H1 (cell line): ENCODE results near the gene ADGRB2. TPM values are rescaled to one million over a fixed set of nuclear protein-coding genes. Genes with fewer than 3 reads are reported as not detected.
A peak's percentile ranks its signal among the peaks of the same experiment; 100 is the strongest.

Experiments used
- CTCF ChIA-PET: fragments of 300-600 bp; sonication (Branson Sonifier 250); formaldehyde crosslinking; loops from one replicate; lab custom pipeline; 2021; ENCODE audit not compliant: partially characterized antibody; lab: Charles Lee
- POLR2A ChIA-PET: fragments of 300-600 bp; sonication (Branson Sonifier 250); formaldehyde crosslinking; loops from one replicate; lab custom pipeline; 2021; ENCODE audit warnings: inconsistent platforms; ENCODE audit not compliant: partially characterized antibody; lab: Charles Lee
- DNase-seq, 2 experiments: peaks; one replicate each; pipeline versions ENCODE4 v3.0.0 to v3.0.0-alpha.2; 2010 to 2022; ENCODE audit warnings: low spot score in 2 of 2, low read depth in 1 of 2, mixed read lengths in 1 of 2
- FAIRE-seq: peaks from 2 replicates; lab custom pipeline; 2011; peaks lifted over from hg19 to GRCh38; lab: Jason Lieb, UNC
- H2AFZ ChIP-seq: 2 replicates; pipeline ENCODE4 v1.8.1; 2012; ENCODE audit warnings: low read length, inconsistent platforms
- H2AK5ac ChIP-seq: 2 replicates; pipeline ENCODE4 v1.6.1; 2013; ENCODE audit warnings: low read depth, low read length
- H2BK120ac ChIP-seq: replicated peaks from 2 replicates; pipeline ENCODE3; 2013; ENCODE audit warnings: low read depth, low read length, inconsistent platforms
- H2BK12ac ChIP-seq: 2 replicates; pipeline ENCODE4 v1.6.1; 2013; ENCODE audit warnings: low read depth, low read length
- H2BK15ac ChIP-seq: 2 replicates; pipeline ENCODE4 v1.6.1; 2013; ENCODE audit warnings: low read length
- H2BK20ac ChIP-seq: 2 replicates; pipeline ENCODE4 v1.6.1; 2013; ENCODE audit warnings: low read length
- H2BK5ac ChIP-seq: 2 replicates; pipeline ENCODE4 v1.6.1; 2013; ENCODE audit warnings: low read depth, low read length
- H3K14ac ChIP-seq: 2 replicates; pipeline ENCODE4 v1.6.1; 2013; ENCODE audit warnings: inconsistent platforms; ENCODE audit not compliant: insufficient read length
- H3K18ac ChIP-seq: 2 replicates; pipeline ENCODE4 v1.6.1; 2013; ENCODE audit warnings: low read length; ENCODE audit errors: extremely low read depth
- H3K23ac ChIP-seq: 2 replicates; pipeline ENCODE4 v1.6.1; 2013; ENCODE audit warnings: inconsistent platforms; ENCODE audit not compliant: insufficient read length
- H3K23me2 ChIP-seq: 2 replicates; pipeline ENCODE4 v1.6.1; 2013; ENCODE audit warnings: low read depth, low read length
- H3K27ac ChIP-seq: 2 replicates; pipeline ENCODE4 v1.6.1; 2011; ENCODE audit warnings: low read depth, low read length, inconsistent platforms
- H3K27me3 ChIP-seq, 4 experiments: replicated peaks in 1 of 4; 1 replicate in 1 of 4; 2 replicates in 3 of 4; pipeline versions ENCODE4 v1.6.1 to v1.8.1; 2011 to 2013; ENCODE audit warnings: low read length in 3 of 4, mild to moderate bottlenecking in 3 of 4, inconsistent platforms in 2 of 4, mixed read lengths in 2 of 4, moderate library complexity in 1 of 4; ENCODE audit not compliant: control insufficient read depth in 3 of 4, insufficient read depth in 3 of 4; ENCODE audit errors: extremely low read depth in 1 of 4
- H3K36me3 ChIP-seq, 4 experiments: 2 replicates each; pipeline versions ENCODE4 v1.6.1 to v1.8.1; 2011 to 2013; ENCODE audit warnings: mild to moderate bottlenecking in 4 of 4, low read length in 3 of 4, moderate library complexity in 2 of 4, control low read depth in 1 of 4, inconsistent platforms in 1 of 4; ENCODE audit not compliant: insufficient read depth in 4 of 4, control insufficient read depth in 2 of 4
- H3K4ac ChIP-seq: replicated peaks from 2 replicates; pipeline ENCODE3; 2013; ENCODE audit warnings: low read length, low read depth, mixed read lengths, inconsistent platforms; ENCODE audit not compliant: insufficient read length
- H3K4me1 ChIP-seq, 4 experiments: replicated peaks in 1 of 4; 1 replicate in 1 of 4; 2 replicates in 3 of 4; pipeline versions ENCODE4 v1.6.1 to v1.8.1; 2011 to 2013; ENCODE audit warnings: low read length in 3 of 4, inconsistent platforms in 2 of 4, mixed read lengths in 1 of 4; ENCODE audit not compliant: insufficient read depth in 4 of 4, control insufficient read depth in 3 of 4
- H3K4me2 ChIP-seq, 2 experiments: 2 replicates each; pipeline versions ENCODE4 v1.6.1 to v1.8.1; 2011 to 2013; ENCODE audit warnings: low read depth in 2 of 2, low read length in 2 of 2, control low read depth in 1 of 2, inconsistent platforms in 1 of 2, mild to moderate bottlenecking in 1 of 2; ENCODE audit not compliant: insufficient read depth in 1 of 2
- H3K4me3 ChIP-seq, 4 experiments: fragments of 200-600, 300-600 bp in 1 of 4; sonication (generic), shearing (Covaris generic), sonication (Bioruptor Twin) in 1 of 4; 2 replicates each; pipeline versions ENCODE4 v1.5.1 to v1.8.1; 2011 to 2016; ENCODE audit warnings: low read length in 4 of 4, low read depth in 3 of 4, control low read depth in 2 of 4, inconsistent platforms in 2 of 4, mild to moderate bottlenecking in 2 of 4, mixed read lengths in 1 of 4, moderate library complexity in 1 of 4; ENCODE audit not compliant: insufficient read depth in 2 of 4; ENCODE audit errors: extremely low read depth in 1 of 4
- H3K56ac ChIP-seq: replicated peaks from 2 replicates; pipeline ENCODE3; 2013; ENCODE audit warnings: low read depth, mild to moderate bottlenecking, mixed read lengths, low read length, inconsistent platforms; ENCODE audit not compliant: insufficient read length
- H3K79me1 ChIP-seq: 2 replicates; pipeline ENCODE4 v1.6.1; 2013; ENCODE audit warnings: low read depth, low read length, control low read depth
- H3K79me2 ChIP-seq, 2 experiments: 2 replicates each; pipeline versions ENCODE4 v1.6.1 to v1.8.1; 2012 to 2013; ENCODE audit warnings: low read length in 2 of 2, mild to moderate bottlenecking in 2 of 2, inconsistent platforms in 1 of 2; ENCODE audit not compliant: insufficient read depth in 2 of 2, control insufficient read depth in 1 of 2
- H3K9ac ChIP-seq, 4 experiments: replicated peaks in 1 of 4; 1 replicate in 1 of 4; 2 replicates in 3 of 4; pipeline versions ENCODE4 v1.6.1 to v1.8.1; 2011 to 2013; ENCODE audit warnings: low read depth in 3 of 4, low read length in 3 of 4, control low read depth in 2 of 4, mild to moderate bottlenecking in 2 of 4, moderate library complexity in 2 of 4, inconsistent platforms in 1 of 4; ENCODE audit errors: extremely low read depth in 1 of 4
- H3K9me3 ChIP-seq, 2 experiments: 2 replicates each; pipeline versions ENCODE4 v1.6.1 to v1.8.1; 2012 to 2013; ENCODE audit warnings: mild to moderate bottlenecking in 2 of 2, moderate library complexity in 2 of 2, control low read depth in 1 of 2, inconsistent platforms in 1 of 2, low read depth in 1 of 2, low read length in 1 of 2, mixed read lengths in 1 of 2; ENCODE audit not compliant: insufficient read depth in 2 of 2
- H4K20me1 ChIP-seq, 2 experiments: replicated peaks in 1 of 2; 2 replicates each; pipeline versions ENCODE3 to v1.8.1; 2011 to 2013; ENCODE audit warnings: inconsistent platforms in 2 of 2, low read length in 2 of 2, mild to moderate bottlenecking in 1 of 2; ENCODE audit not compliant: insufficient read depth in 2 of 2, control insufficient read depth in 1 of 2
- H4K5ac ChIP-seq: 2 replicates; pipeline ENCODE4 v1.6.1; 2013; ENCODE audit warnings: low read length, low read depth, mixed read lengths, inconsistent platforms; ENCODE audit not compliant: insufficient read length
- H4K8ac ChIP-seq: 2 replicates; pipeline ENCODE4 v1.8.0; 2013; ENCODE audit warnings: mild to moderate bottlenecking, moderate library complexity, low read length, inconsistent platforms; ENCODE audit not compliant: insufficient read depth; ENCODE audit errors: extremely low read depth
- H4K91ac ChIP-seq: replicated peaks from 2 replicates; pipeline ENCODE3; 2013; ENCODE audit warnings: low read length, mixed read lengths, inconsistent platforms; ENCODE audit not compliant: insufficient read length
- BCL11A ChIP-seq, 2 experiments: IDR thresholded peaks; one replicate each; pipeline ENCODE4 v1.6.1; 2011; ENCODE audit warnings: low read depth in 2 of 2, low read length in 2 of 2, mild to moderate bottlenecking in 2 of 2
- CBX5 ChIP-seq: fragments of 300-800, 300-1000 bp; sonication (generic); IDR thresholded peaks from 2 replicates; pipeline ENCODE4 v1.7.1; 2016; ENCODE audit warnings: antibody characterized with exemption, low read length, low read depth
- JUND ChIP-seq: IDR thresholded peaks from 2 replicates; pipeline ENCODE4 v1.6.1; 2011; ENCODE audit warnings: mild to moderate bottlenecking, improper control_type of control experiment, low read length
- MAFK ChIP-seq: IDR thresholded peaks from 2 replicates; pipeline ENCODE4 v1.6.1; 2012; ENCODE audit warnings: low read depth, mild to moderate bottlenecking, improper control_type of control experiment, low read length
- NANOG ChIP-seq: IDR thresholded peaks from 2 replicates; pipeline ENCODE4 v1.6.1; 2011; ENCODE audit warnings: low read length, low read depth, mild to moderate bottlenecking, inconsistent platforms; ENCODE audit not compliant: insufficient read depth, poor library complexity, severe bottlenecking
- SP4 ChIP-seq: IDR thresholded peaks from 2 replicates; pipeline ENCODE4 v1.6.1; 2012; ENCODE audit warnings: low read length, inconsistent platforms
- SRF ChIP-seq: IDR thresholded peaks from 2 replicates; pipeline ENCODE4 v1.6.1; 2011; ENCODE audit warnings: mild to moderate bottlenecking, low read depth, low read length, moderate library complexity
- WGBS, 2 experiments: shearing (Covaris generic) in 1 of 2; methylation state at CpG; one replicate each; pipeline versions ENCODE4 v1.1.6 to v1.1.7; 2013 to 2015; ENCODE audit warnings: low lambda C conversion rate in 2 of 2, mixed read lengths in 2 of 2, inconsistent platforms in 1 of 2, low coverage in 1 of 2, missing lambda C conversion rate in 1 of 2; ENCODE audit not compliant: insufficient replicate concordance in 2 of 2, insufficient coverage in 1 of 2, insufficient read length in 1 of 2; ENCODE audit errors: extremely low coverage in 1 of 2, missing lambda C conversion rate in 1 of 2; 5-methylcytosine and 5-hydroxymethylcytosine counted together
- polyA plus RNA-seq, 7 experiments: library from polyadenylated mRNA; depleted of rRNA in 3 of 7; stranded (reverse) in 5 of 7; unstranded in 2 of 7; fragments of >200 nt in 5 of 7; fragments of 200-250 nt in 2 of 7; gene quantifications; 1 replicate in 5 of 7; 2 replicates in 1 of 7; 4 replicates in 1 of 7; pipeline versions ENCODE4 v1.2.1 to v1.2.3, GENCODE V29; 2011 to 2013; ENCODE audit warnings: missing spikeins in 2 of 7, mixed read lengths in 2 of 7
- total RNA-seq: library from RNA; stranded (reverse); fragmentation: NEBNext Ultra II Directional; extraction: Animal tissue kit (Norgen Biotek cat#: 25700); gene quantifications from 2 replicates; pipeline ENCODE4 v1.2.1, GENCODE V29; 2021
- TF ChIP-seq, protein P1 (sequence below): IDR thresholded peaks from 2 replicates; pipeline ENCODE4 v1.6.1; 2012; ENCODE audit warnings: low read length, inconsistent platforms

Gene ADGRB2
- total and polyA plus RNA-seq, 2 of the 8 experiments (the other 6 are each of a cell fraction or from before 2014, with no cell fraction given): 15.6 to 26.2 TPM

- peaks cover 0 to 25% (median 21%) of the 10 kb centered on the region in 4 experiments; a peak in 6 of 7 replicates for H3K4me1 ChIP-seq
- CTCF ChIA-PET: interaction anchor here (0.6 to 3.3 kb wide), 8 partner anchors 11 to 206 kb away, joined by 3 to 22 read pairs (median 5); partner anchors contain the start of gene ADGRB2
These were observed 19.7 kb upstream of the ADGRB2 start for GRCh38 chr1:31783846-31784245.

More at GRCh38 chr1:31783846-31784245, 19.7 kb upstream of the ADGRB2 start:
- TF ChIP-seq MAFK (no peak), SRF (no peak), SP4 (no peak), BCL11A (IDR thresholded peaks at IDR 0.05; ENCODE audit: low read depth in 2 of 2, low read length in 2 of 2) (no peak), NANOG (no peak), CBX5 (no peak), JUND (no peak)
- TF ChIP-seq, protein P1, sequence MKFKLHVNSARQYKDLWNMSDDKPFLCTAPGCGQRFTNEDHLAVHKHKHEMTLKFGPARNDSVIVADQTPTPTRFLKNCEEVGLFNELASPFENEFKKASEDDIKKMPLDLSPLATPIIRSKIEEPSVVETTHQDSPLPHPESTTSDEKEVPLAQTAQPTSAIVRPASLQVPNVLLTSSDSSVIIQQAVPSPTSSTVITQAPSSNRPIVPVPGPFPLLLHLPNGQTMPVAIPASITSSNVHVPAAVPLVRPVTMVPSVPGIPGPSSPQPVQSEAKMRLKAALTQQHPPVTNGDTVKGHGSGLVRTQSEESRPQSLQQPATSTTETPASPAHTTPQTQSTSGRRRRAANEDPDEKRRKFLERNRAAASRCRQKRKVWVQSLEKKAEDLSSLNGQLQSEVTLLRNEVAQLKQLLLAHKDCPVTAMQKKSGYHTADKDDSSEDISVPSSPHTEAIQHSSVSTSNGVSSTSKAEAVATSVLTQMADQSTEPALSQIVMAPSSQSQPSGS: no peak
- H2BK15ac ChIP-seq: 0 out of 2 replicates have a peak overlapping the region, but pooled peaks have one; percentile 34
- H4K8ac ChIP-seq: 0 out of 2 replicates have a peak overlapping the region, but pooled peaks have one; percentile 7
- no peaks in the 10 kb centered on the region for H3K36me3 ChIP-seq
- H3K56ac ChIP-seq: no peak overlapping the region
- H4K5ac ChIP-seq: no peak overlapping the region
- POLR2A ChIA-PET: interaction anchor here (0.6 to 2.2 kb wide), 6 partner anchors 9 to 150 kb away, joined by 3 to 6 read pairs (median 4); partner anchors contain the start of gene PEF1
- DNase-seq (no peak), FAIRE-seq (no peak)
- peak overlapping the region; percentile 5 for H2BK120ac ChIP-seq
- no peak overlapping the region for H3K4me3 ChIP-seq
- H3K79me2 ChIP-seq: no peaks in the 10 kb centered on the region
- H3K18ac ChIP-seq: no peak overlapping the region; the same call in 1 of the 2 replicates
- no peak overlapping the region for H2AFZ ChIP-seq
- H3K4me2 ChIP-seq: no peak overlapping the region
- H3K23ac ChIP-seq: no peak overlapping the region
- no peaks in the 10 kb centered on the region; a peak in 1 of 7 replicates for H3K27me3 ChIP-seq
- H3K23me2 ChIP-seq: peaks cover 8% of the 10 kb centered on the region
- no peak overlapping the region for H3K4ac ChIP-seq
- H3K27ac ChIP-seq: no peak overlapping the region
- WGBS, 2 experiments: 87% methylated on average over 3 of the region's 3 CpGs; no CpG with 5 or more reads in 1 of the 2 experiments
- H3K9ac ChIP-seq: no peak overlapping the region
- peak overlapping the region; percentile 2 for H4K91ac ChIP-seq
- H2BK5ac ChIP-seq: no peak overlapping the region
- H2BK12ac ChIP-seq: peak overlapping the region; percentile 82; the same call in 1 of the 2 replicates
- H2AK5ac ChIP-seq: peak overlapping the region; percentile 25; the same call in 1 of the 2 replicates
- no peaks in the 10 kb centered on the region for H3K79me1 ChIP-seq
- no peaks in the 10 kb centered on the region for H3K9me3 ChIP-seq
- no peak overlapping the region for H3K14ac ChIP-seq
- no peaks in the 10 kb centered on the region for H4K20me1 ChIP-seq
- 0 out of 2 replicates have a peak overlapping the region, but pooled peaks have one; percentile 75 for H2BK20ac ChIP-seq
